ENCODE results near the gene PREB.
"Not testable (repeated sequence)": the region's sequence is repeated elsewhere in the genome, so short reads cannot be mapped to it uniquely, and the experiment has no call there.

PREB gene, protein sequence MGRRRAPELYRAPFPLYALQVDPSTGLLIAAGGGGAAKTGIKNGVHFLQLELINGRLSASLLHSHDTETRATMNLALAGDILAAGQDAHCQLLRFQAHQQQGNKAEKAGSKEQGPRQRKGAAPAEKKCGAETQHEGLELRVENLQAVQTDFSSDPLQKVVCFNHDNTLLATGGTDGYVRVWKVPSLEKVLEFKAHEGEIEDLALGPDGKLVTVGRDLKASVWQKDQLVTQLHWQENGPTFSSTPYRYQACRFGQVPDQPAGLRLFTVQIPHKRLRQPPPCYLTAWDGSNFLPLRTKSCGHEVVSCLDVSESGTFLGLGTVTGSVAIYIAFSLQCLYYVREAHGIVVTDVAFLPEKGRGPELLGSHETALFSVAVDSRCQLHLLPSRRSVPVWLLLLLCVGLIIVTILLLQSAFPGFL

DNA sequence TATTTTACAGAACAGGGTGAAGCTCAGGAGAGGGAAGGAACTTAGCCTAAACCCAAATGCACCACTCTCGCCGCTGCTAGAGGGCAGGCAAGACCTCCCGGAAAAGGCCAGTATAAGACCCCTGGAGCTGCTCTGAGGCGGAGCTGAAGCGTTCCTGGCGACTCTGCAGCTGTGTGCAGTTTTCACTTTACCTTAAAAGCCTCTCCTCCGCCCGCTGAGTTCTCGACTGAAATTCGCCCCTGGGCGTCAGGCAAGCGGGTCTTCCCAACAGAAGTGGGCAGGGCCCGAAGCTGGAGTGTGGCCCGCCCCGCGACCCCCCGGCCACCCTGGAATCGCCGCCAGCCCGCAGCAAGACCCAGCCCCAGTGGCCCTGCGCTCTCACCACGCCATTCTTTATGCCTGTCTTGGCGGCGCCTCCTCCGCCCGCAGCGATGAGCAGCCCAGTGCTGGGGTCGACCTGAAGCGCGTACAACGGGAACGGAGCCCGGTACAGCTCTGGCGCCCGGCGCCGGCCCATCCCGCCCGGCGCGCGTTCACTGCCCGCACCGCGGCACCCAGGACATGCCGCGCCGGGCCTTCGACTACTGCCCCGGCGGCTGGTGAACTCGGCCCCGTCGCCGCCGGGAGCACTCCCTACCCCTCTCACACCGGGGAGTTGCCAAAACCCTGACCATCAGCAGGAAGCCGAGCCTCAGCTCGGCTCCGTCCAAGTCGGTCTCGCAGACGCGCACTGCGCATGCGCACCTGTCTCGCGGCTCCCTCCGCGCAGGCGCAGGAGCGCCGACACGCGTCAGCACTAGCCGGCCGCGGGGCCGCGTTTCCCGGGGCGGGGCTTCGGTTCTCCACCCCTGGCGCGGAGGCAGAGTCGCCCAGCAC, at the start of gene PREB:
Gene PREB (minus strand): TSS at position 732 of the 876 bp plus-strand sequence. CDS start 215 bp downstream, at position 517.
- DNase-seq, result peak; percentile 72

DNA sequence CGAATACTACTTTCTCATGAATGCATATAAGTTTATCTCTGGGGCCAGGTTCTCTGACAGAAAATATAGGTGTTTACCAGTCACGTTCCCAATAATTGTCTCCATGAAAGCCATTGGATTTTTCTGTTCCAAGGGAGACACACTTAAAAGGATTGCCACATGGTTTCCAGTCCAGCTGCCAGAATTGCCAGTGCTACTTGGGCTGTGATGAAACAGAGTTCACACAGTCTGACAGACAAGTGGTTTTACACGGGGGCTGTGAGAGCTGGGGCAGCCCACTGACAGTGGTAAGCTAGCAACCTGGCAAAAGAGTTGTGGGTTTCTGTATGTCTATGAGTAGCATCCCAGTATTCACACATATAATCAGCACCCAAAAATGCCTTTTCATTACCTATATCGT, 49.7 kb upstream of the PREB start:
- no peak for DNase-seq

- DNase-seq, result no peak
Observed at GRCh38 chr2:27182346-27182745, 47.9 kb upstream of the PREB start.

- no peak for DNase-seq
Observed at GRCh38 chr2:27179344-27180000, 45.0 kb upstream of the PREB start.

DNA sequence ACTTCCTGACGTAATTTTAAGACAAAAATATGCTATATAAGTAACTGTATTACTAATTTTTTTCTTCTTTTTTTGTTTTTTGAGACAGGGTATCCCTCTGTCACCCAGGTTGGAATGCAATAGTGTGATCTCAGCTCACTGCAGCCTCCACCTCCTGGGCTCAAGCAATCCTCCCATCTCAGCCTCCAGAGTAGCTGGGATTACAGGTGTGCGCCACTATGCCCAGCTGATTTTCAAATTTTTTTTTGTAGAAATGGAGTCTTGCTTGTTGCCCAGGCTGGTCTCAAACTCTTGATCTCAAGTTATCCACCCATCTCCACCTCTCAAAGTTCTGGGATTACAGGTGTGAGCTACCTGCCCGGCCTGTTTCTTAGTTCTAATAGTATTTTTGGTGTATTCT, 44.0 kb upstream of the PREB start:
- DNase-seq, result no peak

- no peak for DNase-seq
Observed at GRCh38 chr2:27177441-27178351, 43.3 kb upstream of the PREB start.

GRCh38 chr2:27175781-27176180, 41.3 kb upstream of the PREB start:
- DNase-seq, result not testable (repeated sequence)

- DNase-seq, result no peak
Observed at GRCh38 chr2:27175330-27175729, 40.9 kb upstream of the PREB start.

GRCh38 chr2:27174638-27175037, 40.2 kb upstream of the PREB start:
- no peak for DNase-seq

DNA sequence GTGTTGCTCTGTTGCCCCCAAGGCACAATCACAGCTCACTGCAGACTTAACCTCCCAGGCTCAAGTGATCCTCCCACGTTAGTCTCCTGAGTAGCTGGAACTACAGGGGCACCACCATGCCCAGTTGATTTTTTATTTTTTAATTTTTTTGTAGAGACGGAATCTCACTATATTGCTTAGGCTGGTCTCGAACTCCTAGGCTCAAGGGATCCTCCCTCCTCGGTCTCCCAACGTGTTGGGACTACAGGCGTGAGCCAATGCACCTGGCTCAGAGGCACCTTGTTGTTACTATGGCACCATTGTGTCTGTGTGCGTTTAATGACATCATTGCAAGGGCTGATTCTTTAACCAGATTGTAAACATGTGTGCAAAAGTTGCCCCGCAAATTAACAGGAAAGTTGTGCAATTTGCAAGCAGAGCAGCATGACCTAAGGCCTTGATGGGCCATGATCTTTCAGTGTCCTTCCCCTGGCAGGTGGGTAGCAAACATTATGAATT, 37.0 kb upstream of the PREB start:
- DNase-seq, result no peak

DNA sequence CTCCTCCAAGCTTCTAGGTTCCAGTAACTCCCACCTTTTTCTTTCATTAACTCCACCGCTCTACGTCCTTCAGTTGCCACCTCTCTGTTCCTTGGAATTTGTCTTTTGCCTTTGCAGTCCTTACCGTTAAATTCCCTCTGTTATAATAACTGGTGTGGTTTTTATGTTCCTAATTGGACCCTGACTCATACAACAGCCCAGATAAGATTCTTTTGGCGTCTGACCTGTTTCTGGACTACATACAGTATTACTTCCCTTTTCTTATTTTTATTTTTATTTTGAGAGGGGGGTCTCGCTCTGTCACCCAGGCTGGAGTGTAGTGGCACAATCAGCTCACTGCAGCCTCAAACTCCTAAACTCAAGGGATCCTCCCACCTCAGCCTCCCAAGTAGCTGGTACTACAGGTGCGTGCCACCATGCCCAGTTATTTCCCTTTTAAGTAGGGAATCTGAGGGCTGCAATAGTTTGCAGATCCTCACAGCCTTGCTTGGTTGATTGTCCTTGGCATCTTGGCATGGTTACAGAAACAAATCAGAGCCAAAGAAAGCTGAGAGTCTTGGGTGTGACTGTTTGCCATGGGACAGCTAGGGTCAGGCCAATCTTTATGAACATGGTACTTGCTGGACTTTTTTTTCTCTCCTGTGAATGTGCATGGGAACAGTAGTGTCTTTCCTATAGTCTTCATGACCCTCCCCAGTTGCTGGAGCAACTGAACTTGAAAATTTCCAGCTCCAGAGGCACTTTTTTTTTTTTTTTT, 36.3 kb upstream of the PREB start:
- no peak for DNase-seq

GRCh38 chr2:27164960-27165763, 30.7 kb upstream of the PREB start:
- DNase-seq, result no peak

DNA sequence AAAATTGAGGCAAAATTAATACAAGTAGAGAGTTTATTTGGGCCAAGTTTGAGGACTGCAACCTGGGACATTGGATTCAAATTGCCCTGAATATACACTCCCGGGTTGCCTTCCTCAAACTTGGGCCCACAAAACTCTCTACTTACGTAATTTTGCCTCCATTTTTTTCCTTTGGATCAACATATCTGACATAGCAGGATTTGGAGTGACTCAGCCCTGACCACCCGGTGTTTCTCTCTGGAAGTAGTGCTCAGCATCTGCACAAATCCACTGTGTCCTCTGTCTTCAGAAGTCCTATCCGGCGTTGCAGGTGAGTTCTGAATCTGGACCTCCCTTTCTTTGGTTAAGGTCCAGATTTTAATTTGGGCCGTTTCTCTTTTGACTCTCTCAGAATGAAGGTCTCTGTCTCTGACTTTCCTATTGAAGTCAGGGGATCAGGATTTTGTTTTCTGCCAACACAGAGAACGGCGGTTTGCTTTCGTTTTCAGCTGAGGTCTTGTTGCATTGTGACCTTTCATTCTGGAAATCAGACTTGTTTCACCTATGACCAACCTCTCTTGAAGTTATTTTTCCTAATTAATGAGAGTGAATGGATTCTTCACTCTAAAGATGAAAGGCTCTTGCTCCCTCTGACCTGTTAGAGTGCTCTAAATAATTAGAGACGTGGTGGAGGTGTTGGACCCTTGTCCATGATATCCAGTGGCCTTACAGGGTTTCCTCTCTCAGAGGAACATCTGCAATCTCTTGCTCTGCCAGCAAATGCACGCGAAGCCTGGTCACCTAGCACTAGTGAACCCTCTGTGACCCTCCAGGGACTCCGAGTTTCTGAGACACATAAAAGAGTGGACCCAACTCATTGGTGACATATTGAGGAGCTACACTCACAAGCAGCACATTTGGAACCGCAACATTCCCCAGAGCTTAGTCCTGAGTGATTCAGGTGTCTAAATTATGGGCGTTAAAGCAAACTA, 28.0 kb upstream of the PREB start:
- no peak for DNase-seq

DNA sequence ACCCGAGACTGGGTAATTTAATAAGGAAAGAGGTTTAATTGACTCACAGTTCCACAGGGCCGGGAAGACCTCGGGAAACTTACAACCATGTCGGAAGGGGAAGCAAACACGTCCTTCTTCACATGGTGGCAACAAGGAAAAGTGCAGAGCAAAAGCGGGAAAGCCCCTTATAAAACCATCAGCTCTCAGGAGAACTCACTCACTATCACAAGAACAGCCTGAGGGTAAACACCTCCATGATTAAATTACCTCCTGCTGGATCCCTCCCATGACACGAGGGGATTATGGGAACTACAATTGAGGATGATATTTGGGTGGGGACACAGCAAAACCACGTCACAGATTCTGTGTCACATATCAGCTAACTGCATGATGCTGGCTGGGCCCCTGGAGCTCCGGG, 25.8 kb upstream of the PREB start:
- DNase-seq, result no peak

- no peak for DNase-seq
Observed at GRCh38 chr2:27159271-27159670, 24.8 kb upstream of the PREB start.

DNA sequence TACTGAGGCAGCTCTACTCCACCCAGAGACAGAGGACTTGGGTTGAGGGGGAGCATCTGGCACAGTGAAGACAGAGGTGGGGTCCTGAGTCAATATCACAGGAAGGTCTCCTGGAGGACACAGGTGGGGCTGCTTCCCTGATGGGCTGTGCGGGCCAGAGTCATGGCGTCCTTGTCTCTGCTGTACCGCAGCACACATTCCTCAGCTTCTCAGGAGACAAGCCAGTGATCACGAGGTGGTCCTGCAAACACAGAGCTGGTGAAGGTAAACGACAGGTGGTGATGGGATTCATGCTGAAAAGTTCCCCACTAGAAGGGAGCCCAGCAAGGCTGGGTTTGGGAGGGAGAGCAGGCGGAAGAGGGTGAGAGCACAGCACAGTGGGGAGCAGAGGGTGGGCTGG, 24.0 kb upstream of the PREB start:
- DNase-seq, result no peak

DNA sequence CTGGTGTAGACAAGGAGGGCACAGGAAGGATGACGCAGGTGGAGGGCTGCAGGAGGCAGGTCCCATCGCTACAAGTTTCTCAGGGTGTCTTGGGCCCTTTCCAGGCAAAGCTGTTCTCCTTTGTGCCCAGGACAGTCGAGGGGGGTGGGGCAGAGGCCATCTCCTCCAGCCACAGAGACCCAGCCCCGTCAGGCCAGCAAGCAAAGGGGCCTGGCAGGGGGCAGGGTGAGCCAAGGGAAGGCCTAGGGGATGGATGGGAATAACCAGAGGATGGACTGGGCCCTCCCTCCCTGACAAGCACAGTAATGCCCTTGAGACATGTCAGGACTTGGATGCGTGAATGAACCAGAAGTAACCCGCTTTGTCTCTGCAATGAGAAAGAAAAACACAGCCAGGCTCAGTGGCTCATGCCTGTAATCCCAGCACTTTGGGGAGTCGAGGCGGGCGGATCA, 20.7 kb upstream of the PREB start:
- DNase-seq, result no peak

- DNase-seq, result no peak
Observed at GRCh38 chr2:27154488-27154887, 20.1 kb upstream of the PREB start.

- peak; percentile 62 for DNase-seq
Observed at GRCh38 chr2:27152796-27153464, 18.5 kb upstream of the PREB start.
